HG03521 (cell line): ENCODE measurements around the gene SLC2A9.
"Not testable (repeated sequence)": the region's sequence is repeated elsewhere in the genome, so short reads cannot be mapped to it uniquely, and the experiment has no call there.

Experiments
- ATAC-seq: cut with Tn5 transposase; IDR thresholded peaks from one replicate; pipeline ENCODE4 v1.9.1; 2021; ENCODE audit warnings: mild to moderate bottlenecking, moderate library complexity; ENCODE audit not compliant: unreplicated experiment

SLC2A9 gene

GRCh38 chr4:10002278-10002677, 19.0 kb downstream of the SLC2A9 start:
- no peak for ATAC-seq

- ATAC-seq, result no peak
These were observed 19.5 kb downstream of the SLC2A9 start for GRCh38 chr4:10001757-10002156.

- peak; percentile 45 for ATAC-seq
These were observed 21.2 kb downstream of the SLC2A9 start for GRCh38 chr4:9999956-10000561.

- ATAC-seq, result no peak
These were observed 23.4 kb downstream of the SLC2A9 start for GRCh38 chr4:9997886-9998285.

- no peak for ATAC-seq
These were observed 24.8 kb downstream of the SLC2A9 start for GRCh38 chr4:9996319-9997110.

- peak; percentile 47 for ATAC-seq
These were observed 26.9 kb downstream of the SLC2A9 start for GRCh38 chr4:9994246-9994847.

GRCh38 chr4:9989918-9990635, 31.2 kb downstream of the SLC2A9 start:
- no peak for ATAC-seq

- no peak for ATAC-seq
These were observed 32.4 kb downstream of the SLC2A9 start for GRCh38 chr4:9988933-9989332.

- no peak for ATAC-seq
These were observed 32.9 kb downstream of the SLC2A9 start for GRCh38 chr4:9988363-9988749.

GRCh38 chr4:9987749-9988362, 33.4 kb downstream of the SLC2A9 start:
- ATAC-seq, result no peak

- ATAC-seq, result no peak
These were observed 36.7 kb downstream of the SLC2A9 start for GRCh38 chr4:9984621-9985020.

GRCh38 chr4:9983211-9983610, 38.1 kb downstream of the SLC2A9 start:
- ATAC-seq, result no peak

GRCh38 chr4:9981899-9982298, 39.4 kb downstream of the SLC2A9 start:
- ATAC-seq, result not testable (repeated sequence)

- no peak for ATAC-seq
These were observed 40.4 kb downstream of the SLC2A9 start for GRCh38 chr4:9980898-9981297.

GRCh38 chr4:9979101-9979701, 42.1 kb downstream of the SLC2A9 start:
- no peak for ATAC-seq

- ATAC-seq, result no peak
These were observed 43.7 kb downstream of the SLC2A9 start for GRCh38 chr4:9977518-9978031.

GRCh38 chr4:9976781-9977180, 44.5 kb downstream of the SLC2A9 start:
- ATAC-seq, result no peak

GRCh38 chr4:9976293-9976692, 45.0 kb downstream of the SLC2A9 start:
- no peak for ATAC-seq

- ATAC-seq, result no peak
These were observed 49.6 kb downstream of the SLC2A9 start for GRCh38 chr4:9971711-9972110.

- peak; percentile 68 for ATAC-seq
These were observed 50.8 kb downstream of the SLC2A9 start for GRCh38 chr4:9970399-9971011.
